ENCODE measurements around the gene AQP12B.

The AQP12B gene

GRCh38 chr2:240717681-240718581 lies 35.2 kb upstream of the AQP12B start:
- Histone ChIP-seq H3K36me3 (ENCODE audit: control insufficient read depth in 2 of 2, insufficient read depth in 2 of 2, low read length in 2 of 2) (no peaks in the 10 kb centered on the region), H3K4me3 (ENCODE audit: low read length in 2 of 2) (no peak overlapping the region), H3K9me3 (ENCODE audit: control insufficient read depth in 2 of 2, low read length in 2 of 2) (no peaks in the 10 kb centered on the region), H3K4me1 (ENCODE audit: control insufficient read depth in 2 of 2, insufficient read depth in 2 of 2, low read length in 2 of 2) (no peaks in the 10 kb centered on the region), H3K27ac (ENCODE audit: low read depth in 2 of 2, low read length in 2 of 2) (no peak overlapping the region), H3K9ac (ENCODE audit: low read depth in 1 of 2, low read length in 2 of 2) (no peak overlapping the region), H3K27me3 (ENCODE audit: control insufficient read depth in 2 of 2, insufficient read depth in 2 of 2, low read length in 2 of 2) (no peaks in the 10 kb centered on the region)

GRCh38 chr2:240717181-240717641 lies 34.5 kb upstream of the AQP12B start:
- Histone ChIP-seq H3K9ac (ENCODE audit: low read depth in 1 of 2, low read length in 2 of 2) (no peak overlapping the region), H3K9me3 (ENCODE audit: control insufficient read depth in 2 of 2, low read length in 2 of 2) (no peaks in the 10 kb centered on the region), H3K4me1 (ENCODE audit: control insufficient read depth in 2 of 2, insufficient read depth in 2 of 2, low read length in 2 of 2) (no peaks in the 10 kb centered on the region), H3K27me3 (ENCODE audit: control insufficient read depth in 2 of 2, insufficient read depth in 2 of 2, low read length in 2 of 2) (no peaks in the 10 kb centered on the region), H3K27ac (ENCODE audit: low read depth in 2 of 2, low read length in 2 of 2) (no peak overlapping the region), H3K4me3 (ENCODE audit: low read length in 2 of 2) (no peak overlapping the region), H3K36me3 (ENCODE audit: control insufficient read depth in 2 of 2, insufficient read depth in 2 of 2, low read length in 2 of 2) (no peaks in the 10 kb centered on the region)

GRCh38 chr2:240716130-240716798 lies 33.6 kb upstream of the AQP12B start:
- no peak overlapping the region for H3K4me3 ChIP-seq (ENCODE audit: low read length in 2 of 2)
- H3K9me3 ChIP-seq (ENCODE audit: control insufficient read depth in 2 of 2, low read length in 2 of 2) = no peaks in the 10 kb centered on the region
- H3K27ac ChIP-seq (ENCODE audit: low read depth in 2 of 2, low read length in 2 of 2) = no peak overlapping the region
- H3K27me3 ChIP-seq (ENCODE audit: control insufficient read depth in 2 of 2, insufficient read depth in 2 of 2, low read length in 2 of 2) = no peaks in the 10 kb centered on the region
- H3K9ac ChIP-seq (ENCODE audit: low read depth in 1 of 2, low read length in 2 of 2) = no peak overlapping the region
- H3K4me1 ChIP-seq (ENCODE audit: control insufficient read depth in 2 of 2, insufficient read depth in 2 of 2, low read length in 2 of 2) = no peaks in the 10 kb centered on the region
- no peaks in the 10 kb centered on the region for H3K36me3 ChIP-seq (ENCODE audit: control insufficient read depth in 2 of 2, insufficient read depth in 2 of 2, low read length in 2 of 2)

- H3K9me3 ChIP-seq (ENCODE audit: control insufficient read depth in 2 of 2, low read length in 2 of 2) = no peaks in the 10 kb centered on the region
- no peak overlapping the region for H3K9ac ChIP-seq (ENCODE audit: low read depth in 1 of 2, low read length in 2 of 2)
- no peak overlapping the region for H3K4me3 ChIP-seq (ENCODE audit: low read length in 2 of 2)
- no peak overlapping the region for H3K27ac ChIP-seq (ENCODE audit: low read depth in 2 of 2, low read length in 2 of 2)
- H3K4me1 ChIP-seq (ENCODE audit: control insufficient read depth in 2 of 2, insufficient read depth in 2 of 2, low read length in 2 of 2) = no peaks in the 10 kb centered on the region
- no peaks in the 10 kb centered on the region for H3K27me3 ChIP-seq (ENCODE audit: control insufficient read depth in 2 of 2, insufficient read depth in 2 of 2, low read length in 2 of 2)
- H3K36me3 ChIP-seq (ENCODE audit: control insufficient read depth in 2 of 2, insufficient read depth in 2 of 2, low read length in 2 of 2) = no peaks in the 10 kb centered on the region
These were observed 32.4 kb upstream of the AQP12B start for GRCh38 chr2:240714747-240715725.

- Histone ChIP-seq H3K36me3 (ENCODE audit: control insufficient read depth in 2 of 2, insufficient read depth in 2 of 2, low read length in 2 of 2) (no peaks in the 10 kb centered on the region), H3K4me1 (ENCODE audit: control insufficient read depth in 2 of 2, insufficient read depth in 2 of 2, low read length in 2 of 2) (no peaks in the 10 kb centered on the region), H3K9me3 (ENCODE audit: control insufficient read depth in 2 of 2, low read length in 2 of 2) (no peaks in the 10 kb centered on the region), H3K4me3 (ENCODE audit: low read length in 2 of 2) (no peak overlapping the region), H3K9ac (ENCODE audit: low read depth in 1 of 2, low read length in 2 of 2) (no peak overlapping the region), H3K27ac (ENCODE audit: low read depth in 2 of 2, low read length in 2 of 2) (no peak overlapping the region), H3K27me3 (ENCODE audit: control insufficient read depth in 2 of 2, insufficient read depth in 2 of 2, low read length in 2 of 2) (peaks cover 0 to 2% of the 10 kb centered on the region in 2 donors)
These were observed 31.5 kb upstream of the AQP12B start for GRCh38 chr2:240713928-240714746.

- Histone ChIP-seq H3K27me3 (ENCODE audit: control insufficient read depth in 2 of 2, insufficient read depth in 2 of 2, low read length in 2 of 2) (peaks cover 2% of the 10 kb centered on the region in 2 donors), H3K9me3 (ENCODE audit: control insufficient read depth in 2 of 2, low read length in 2 of 2) (no peaks in the 10 kb centered on the region), H3K4me1 (ENCODE audit: control insufficient read depth in 2 of 2, insufficient read depth in 2 of 2, low read length in 2 of 2) (no peaks in the 10 kb centered on the region), H3K9ac (ENCODE audit: low read depth in 1 of 2, low read length in 2 of 2) (no peak overlapping the region), H3K27ac (ENCODE audit: low read depth in 2 of 2, low read length in 2 of 2) (no peak overlapping the region), H3K36me3 (ENCODE audit: control insufficient read depth in 2 of 2, insufficient read depth in 2 of 2, low read length in 2 of 2) (no peaks in the 10 kb centered on the region), H3K4me3 (ENCODE audit: low read length in 2 of 2) (no peak overlapping the region)
These were observed 30.6 kb upstream of the AQP12B start for GRCh38 chr2:240713071-240713927.

- Histone ChIP-seq H3K4me3 (ENCODE audit: low read length in 2 of 2) (no peak overlapping the region), H3K4me1 (ENCODE audit: control insufficient read depth in 2 of 2, insufficient read depth in 2 of 2, low read length in 2 of 2) (no peaks in the 10 kb centered on the region), H3K27me3 (ENCODE audit: control insufficient read depth in 2 of 2, insufficient read depth in 2 of 2, low read length in 2 of 2) (peaks cover 2% of the 10 kb centered on the region in 2 donors)
These were observed 29.4 kb upstream of the AQP12B start for GRCh38 chr2:240712121-240712520.

GRCh38 chr2:240711701-240712100 lies 29.0 kb upstream of the AQP12B start:
- H3K27me3 ChIP-seq (ENCODE audit: control insufficient read depth in 2 of 2, insufficient read depth in 2 of 2, low read length in 2 of 2) = peaks cover 2% of the 10 kb centered on the region in 2 donors
- no peaks in the 10 kb centered on the region for H3K4me1 ChIP-seq (ENCODE audit: control insufficient read depth in 2 of 2, insufficient read depth in 2 of 2, low read length in 2 of 2)
- H3K36me3 ChIP-seq (ENCODE audit: control insufficient read depth in 2 of 2, insufficient read depth in 2 of 2, low read length in 2 of 2) = no peaks in the 10 kb centered on the region

More at GRCh38 chr2:240712121-240712520, 29.4 kb upstream of the AQP12B start:
- Histone ChIP-seq H3K9me3 (ENCODE audit: control insufficient read depth in 2 of 2, low read length in 2 of 2) (no peaks in the 10 kb centered on the region), H3K27ac (ENCODE audit: low read depth in 2 of 2, low read length in 2 of 2) (no peak overlapping the region), H3K36me3 (ENCODE audit: control insufficient read depth in 2 of 2, insufficient read depth in 2 of 2, low read length in 2 of 2) (no peaks in the 10 kb centered on the region), H3K9ac (ENCODE audit: low read depth in 1 of 2, low read length in 2 of 2) (no peak overlapping the region)

More at GRCh38 chr2:240711701-240712100, 29.0 kb upstream of the AQP12B start:
- no peaks in the 10 kb centered on the region for H3K9me3 ChIP-seq (ENCODE audit: control insufficient read depth in 2 of 2, low read length in 2 of 2)
- no peak overlapping the region for H3K4me3 ChIP-seq (ENCODE audit: low read length in 2 of 2)
- H3K27ac ChIP-seq (ENCODE audit: low read depth in 2 of 2, low read length in 2 of 2) = no peak overlapping the region
- H3K9ac ChIP-seq (ENCODE audit: low read depth in 1 of 2, low read length in 2 of 2) = no peak overlapping the region
